HEK293 (cell line): ENCODE results near the gene CDS1.

ENCODE experiments used
- CTCF ChIA-PET: fragments of 350-600 bp; formaldehyde crosslinking; extraction: SDS; loops from one replicate; lab custom pipeline; 2021; ENCODE audit warnings: antibody characterized with exemption; lab: Yijun Ruan, JAX
- POLR2A ChIA-PET: fragments of 300-600 bp; formaldehyde crosslinking; extraction: SDS; loops from one replicate; lab custom pipeline; 2020; ENCODE audit warnings: antibody characterized with exemption, inconsistent platforms; lab: Yijun Ruan, JAX
- H3K27ac ChIP-seq: fragments of 200-500 bp; sonication (Bioruptor generic); 2 replicates; pipeline ENCODE4 v1.5.1; 2014; ENCODE audit warnings: low read depth, low read length, control low read depth, inconsistent platforms; ENCODE audit errors: extremely low read depth
- H3K36me3 ChIP-seq, 2 experiments: fragments of 200-500 bp in 1 of 2; sonication (Bioruptor generic) in 1 of 2; 1 replicate in 1 of 2; 2 replicates in 1 of 2; pipeline ENCODE4 v1.5.1; 2014 to 2017; ENCODE audit warnings: inconsistent platforms in 2 of 2, low read length in 2 of 2; ENCODE audit not compliant: control insufficient read depth in 2 of 2, insufficient read depth in 1 of 2
- H3K4me1 ChIP-seq: fragments of 200-500 bp; sonication (Bioruptor generic); 2 replicates; pipeline ENCODE4 v1.5.1; 2014; ENCODE audit warnings: mild to moderate bottlenecking, low read length, inconsistent platforms; ENCODE audit not compliant: control insufficient read depth, insufficient read depth
- H3K4me3 ChIP-seq: 2 replicates; pipeline ENCODE4 v1.5.1; 2011; ENCODE audit warnings: low read depth, mild to moderate bottlenecking, control low read depth, low read length, moderate library complexity
- H3K9me3 ChIP-seq: fragments of 200-500 bp; sonication (Bioruptor generic); 2 replicates; pipeline ENCODE4 v1.5.1; 2014; ENCODE audit warnings: low read depth, low read length, inconsistent platforms; ENCODE audit not compliant: control insufficient read depth, insufficient read depth
- KLF7 ChIP-seq: fragments of 450-650 bp; formaldehyde crosslinking; IDR thresholded peaks from 2 replicates; pipeline ENCODE4 v1.5.1; 2016; ENCODE audit warnings: missing biosample characterization, missing genetic modification characterization, borderline replicate concordance
- RBAK ChIP-seq: fragments of 450-650 bp; formaldehyde crosslinking; IDR thresholded peaks from 2 replicates; pipeline ENCODE4 v1.5.1; 2016; ENCODE audit warnings: missing biosample characterization, missing genetic modification characterization
- TCF7L2 ChIP-seq: IDR thresholded peaks from 2 replicates; pipeline ENCODE4 v1.6.1; 2011; ENCODE audit warnings: low read depth, mild to moderate bottlenecking, inconsistent platforms, low read length, moderate library complexity, borderline replicate concordance
- ZFP37 ChIP-seq: fragments of 450-650 bp; formaldehyde crosslinking; IDR thresholded peaks from 2 replicates; pipeline ENCODE4 v1.5.1; 2016; ENCODE audit warnings: missing biosample characterization, missing genetic modification characterization
- ZNF121 ChIP-seq: fragments of 450-650 bp; formaldehyde crosslinking; IDR thresholded peaks from 2 replicates; pipeline ENCODE4 v1.5.1; 2016; ENCODE audit warnings: missing biosample characterization, missing genetic modification characterization
- ZNF133 ChIP-seq: fragments of 450-650 bp; formaldehyde crosslinking; IDR thresholded peaks from 2 replicates; pipeline ENCODE4 v1.5.1; 2016; ENCODE audit warnings: missing biosample characterization, missing genetic modification characterization
- ZNF223 ChIP-seq: fragments of 450-650 bp; formaldehyde crosslinking; IDR thresholded peaks from 2 replicates; pipeline ENCODE4 v1.5.1; 2016; ENCODE audit warnings: missing biosample characterization, missing genetic modification characterization
- ZNF248 ChIP-seq: fragments of 450-650 bp; formaldehyde crosslinking; IDR thresholded peaks from 2 replicates; pipeline ENCODE4 v1.5.1; 2017; ENCODE audit warnings: missing biosample characterization, missing genetic modification characterization
- ZNF280D ChIP-seq: fragments of 450-650 bp; formaldehyde crosslinking; IDR thresholded peaks from 2 replicates; pipeline ENCODE4 v1.5.1; 2016; ENCODE audit warnings: missing biosample characterization, missing genetic modification characterization
- ZNF37A ChIP-seq: fragments of 450-650 bp; IDR thresholded peaks from 2 replicates; pipeline ENCODE4 v1.5.1; 2018; ENCODE audit warnings: missing biosample characterization, missing genetic modification characterization
- ZNF423 ChIP-seq: fragments of 450-650 bp; formaldehyde crosslinking; IDR thresholded peaks from 2 replicates; pipeline ENCODE4 v1.5.1; 2016; ENCODE audit warnings: missing biosample characterization, missing genetic modification characterization
- ZNF513 ChIP-seq: fragments of 450-650 bp; IDR thresholded peaks from 2 replicates; pipeline ENCODE4 v1.5.1; 2018; ENCODE audit warnings: missing biosample characterization, missing genetic modification characterization
- ZNF560 ChIP-seq: fragments of 450-650 bp; formaldehyde crosslinking; IDR thresholded peaks from 2 replicates; pipeline ENCODE4 v1.5.1; 2017; ENCODE audit warnings: missing biosample characterization, missing genetic modification characterization, borderline replicate concordance
- ZNF596 ChIP-seq: fragments of 450-650 bp; IDR thresholded peaks from 2 replicates; pipeline ENCODE4 v1.5.0; 2018; ENCODE audit warnings: missing biosample characterization, mild to moderate bottlenecking, missing genetic modification characterization, moderate library complexity
- ZNF621 ChIP-seq: fragments of 450-650 bp; formaldehyde crosslinking; IDR thresholded peaks from 2 replicates; pipeline ENCODE4 v1.5.1; 2017; ENCODE audit warnings: missing biosample characterization, missing genetic modification characterization
- ZNF670 ChIP-seq: fragments of 450-650 bp; formaldehyde crosslinking; IDR thresholded peaks from 2 replicates; pipeline ENCODE4 v1.5.1; 2016; ENCODE audit warnings: missing biosample characterization, missing genetic modification characterization, low read depth
- ZNF692 ChIP-seq: fragments of 450-650 bp; formaldehyde crosslinking; IDR thresholded peaks from 2 replicates; pipeline ENCODE4 v1.5.1; 2016; ENCODE audit warnings: missing biosample characterization, missing genetic modification characterization
- ZNF768 ChIP-seq: fragments of 450-650 bp; formaldehyde crosslinking; IDR thresholded peaks from 2 replicates; pipeline ENCODE4 v1.5.1; 2018; ENCODE audit warnings: missing biosample characterization, mild to moderate bottlenecking, missing genetic modification characterization
- TF ChIP-seq, protein P1 (sequence below): fragments of 450-650 bp; formaldehyde crosslinking; IDR thresholded peaks from 2 replicates; pipeline ENCODE4 v1.5.1; 2016; ENCODE audit warnings: missing biosample characterization, missing genetic modification characterization
- TF ChIP-seq, protein P2 (sequence below): fragments of 450-650 bp; formaldehyde crosslinking; IDR thresholded peaks from 2 replicates; pipeline ENCODE4 v1.5.1; 2016; ENCODE audit warnings: missing biosample characterization, missing genetic modification characterization
- TF ChIP-seq, protein P3 (sequence below): fragments of 450-650 bp; formaldehyde crosslinking; IDR thresholded peaks from 2 replicates; pipeline ENCODE4 v1.5.1; 2016; ENCODE audit warnings: missing biosample characterization, missing genetic modification characterization
- TF ChIP-seq, protein P4 (sequence below): fragments of 450-650 bp; formaldehyde crosslinking; IDR thresholded peaks from 2 replicates; pipeline ENCODE4 v1.5.1; 2016; ENCODE audit warnings: missing biosample characterization, missing genetic modification characterization

CDS1 gene

DNA sequence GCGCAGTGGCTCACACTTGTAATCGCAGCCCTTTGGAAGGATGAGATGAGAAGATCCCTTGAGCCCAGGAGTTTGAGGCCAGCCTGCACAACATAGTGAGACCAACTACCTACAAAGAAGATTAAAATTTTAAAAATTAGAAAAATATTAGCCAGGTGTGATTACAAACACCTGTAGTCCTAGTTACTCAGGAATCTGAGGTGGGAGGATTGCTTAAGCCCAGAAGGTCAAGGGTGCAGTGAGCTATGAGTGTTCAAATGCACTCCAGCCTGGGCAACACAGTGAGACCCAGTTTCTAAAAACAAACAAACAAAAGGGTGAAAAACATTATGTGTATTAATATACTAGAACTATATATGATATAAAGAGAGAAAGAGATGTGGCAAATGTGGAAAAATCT is 47.0 kb upstream of the CDS1 start:
- CTCF ChIA-PET: interaction anchor here (1.1 kb wide), 1 partner anchor 43 kb away, joined by 4 read pairs; no protein-coding TSS in a partner anchor
- Histone ChIP-seq H3K4me1 (peaks cover 4% of the 10 kb centered on the region; the same call in 1 of the 2 replicates), H3K27ac (no peak overlapping the region), H3K9me3 (no peaks in the 10 kb centered on the region), H3K4me3 (no peak overlapping the region), H3K36me3 (no peaks in the 10 kb centered on the region)
- no peak for TF ChIP-seq TCF7L2
- TF ChIP-seq ZFP37 (tag by site-specific recombination): no peak
- no peak for TF ChIP-seq ZNF560 (tag by site-specific recombination)
- TF ChIP-seq ZNF37A: no peak
- POLR2A ChIA-PET: interaction anchor here (0.6 kb wide), 1 partner anchor 37 kb away, joined by 8 read pairs; the partner anchor contains the start of gene NKX6-1

GRCh38 chr4:84545093-84545492 is 37.8 kb upstream of the CDS1 start:
- H3K27ac ChIP-seq: no peak overlapping the region
- H3K4me1 ChIP-seq: no peaks in the 10 kb centered on the region
- no peaks in the 10 kb centered on the region for H3K36me3 ChIP-seq
- no peak overlapping the region for H3K4me3 ChIP-seq
- TF ChIP-seq ZNF621 (tag by site-specific recombination) (no peak), ZNF423 (tag by site-specific recombination) (no peak), RBAK (no peak), ZNF280D (tag by site-specific recombination) (no peak), ZNF692 (no peak), ZNF248 (tag by site-specific recombination) (no peak), ZNF223 (tag by site-specific recombination) (no peak), KLF7 (no peak), ZNF596 (no peak), ZNF670 (tag by site-specific recombination) (no peak), ZNF768 (tag by site-specific recombination) (no peak), ZNF133 (no peak), ZNF121 (no peak), ZNF513 (tag by site-specific recombination) (no peak)
- TF ChIP-seq, protein P1, sequence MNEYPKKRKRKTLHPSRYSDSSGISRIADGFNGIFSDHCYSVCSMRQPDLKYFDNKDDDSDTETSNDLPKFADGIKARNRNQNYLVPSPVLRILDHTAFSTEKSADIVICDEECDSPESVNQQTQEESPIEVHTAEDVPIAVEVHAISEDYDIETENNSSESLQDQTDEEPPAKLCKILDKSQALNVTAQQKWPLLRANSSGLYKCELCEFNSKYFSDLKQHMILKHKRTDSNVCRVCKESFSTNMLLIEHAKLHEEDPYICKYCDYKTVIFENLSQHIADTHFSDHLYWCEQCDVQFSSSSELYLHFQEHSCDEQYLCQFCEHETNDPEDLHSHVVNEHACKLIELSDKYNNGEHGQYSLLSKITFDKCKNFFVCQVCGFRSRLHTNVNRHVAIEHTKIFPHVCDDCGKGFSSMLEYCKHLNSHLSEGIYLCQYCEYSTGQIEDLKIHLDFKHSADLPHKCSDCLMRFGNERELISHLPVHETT (tag by site-specific recombination): no peak
- TF ChIP-seq, protein P2, sequence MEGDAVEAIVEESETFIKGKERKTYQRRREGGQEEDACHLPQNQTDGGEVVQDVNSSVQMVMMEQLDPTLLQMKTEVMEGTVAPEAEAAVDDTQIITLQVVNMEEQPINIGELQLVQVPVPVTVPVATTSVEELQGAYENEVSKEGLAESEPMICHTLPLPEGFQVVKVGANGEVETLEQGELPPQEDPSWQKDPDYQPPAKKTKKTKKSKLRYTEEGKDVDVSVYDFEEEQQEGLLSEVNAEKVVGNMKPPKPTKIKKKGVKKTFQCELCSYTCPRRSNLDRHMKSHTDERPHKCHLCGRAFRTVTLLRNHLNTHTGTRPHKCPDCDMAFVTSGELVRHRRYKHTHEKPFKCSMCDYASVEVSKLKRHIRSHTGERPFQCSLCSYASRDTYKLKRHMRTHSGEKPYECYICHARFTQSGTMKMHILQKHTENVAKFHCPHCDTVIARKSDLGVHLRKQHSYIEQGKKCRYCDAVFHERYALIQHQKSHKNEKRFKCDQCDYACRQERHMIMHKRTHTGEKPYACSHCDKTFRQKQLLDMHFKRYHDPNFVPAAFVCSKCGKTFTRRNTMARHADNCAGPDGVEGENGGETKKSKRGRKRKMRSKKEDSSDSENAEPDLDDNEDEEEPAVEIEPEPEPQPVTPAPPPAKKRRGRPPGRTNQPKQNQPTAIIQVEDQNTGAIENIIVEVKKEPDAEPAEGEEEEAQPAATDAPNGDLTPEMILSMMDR (tag by site-specific recombination): no peak
- TF ChIP-seq, protein P3, sequence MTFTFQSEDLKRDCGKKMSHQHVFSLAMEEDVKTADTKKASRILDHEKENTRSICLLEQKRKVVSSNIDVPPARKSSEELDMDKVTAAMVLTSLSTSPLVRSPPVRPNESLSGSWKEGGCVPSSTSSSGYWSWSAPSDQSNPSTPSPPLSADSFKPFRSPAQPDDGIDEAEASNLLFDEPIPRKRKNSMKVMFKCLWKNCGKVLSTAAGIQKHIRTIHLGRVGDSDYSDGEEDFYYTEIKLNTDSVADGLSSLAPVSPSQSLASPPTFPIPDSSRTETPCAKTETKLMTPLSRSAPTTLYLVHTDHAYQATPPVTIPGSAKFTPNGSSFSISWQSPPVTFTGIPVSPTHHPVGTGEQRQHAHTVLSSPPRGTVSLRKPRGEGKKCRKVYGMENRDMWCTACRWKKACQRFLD: no peak
- TF ChIP-seq, protein P4, sequence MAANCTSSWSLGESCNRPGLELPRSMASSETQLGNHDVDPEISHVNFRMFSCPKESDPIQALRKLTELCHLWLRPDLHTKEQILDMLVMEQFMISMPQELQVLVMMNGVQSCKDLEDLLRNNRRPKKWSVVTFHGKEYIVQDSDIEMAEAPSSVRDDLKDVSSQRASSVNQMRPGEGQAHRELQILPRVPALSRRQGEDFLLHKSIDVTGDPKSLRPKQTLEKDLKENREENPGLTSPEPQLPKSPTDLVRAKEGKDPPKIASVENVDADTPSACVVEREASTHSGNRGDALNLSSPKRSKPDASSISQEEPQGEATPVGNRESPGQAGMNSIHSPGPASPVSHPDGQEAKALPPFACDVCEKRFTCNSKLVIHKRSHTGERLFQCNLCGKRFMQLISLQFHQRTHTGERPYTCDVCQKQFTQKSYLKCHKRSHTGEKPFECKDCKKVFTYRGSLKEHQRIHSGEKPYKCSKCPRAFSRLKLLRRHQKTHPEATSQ (tag by site-specific recombination): no peak
- TF ChIP-seq, all 188 proteins: peak for 0
- no peaks in the 10 kb centered on the region for H3K9me3 ChIP-seq
- CTCF ChIA-PET: interaction anchor here (3.3 kb wide), 1 partner anchor 16 kb away, joined by 11 read pairs; no protein-coding TSS in a partner anchor
- POLR2A ChIA-PET: no interaction called here
